Myocyte (in vitro differentiated cells): ENCODE results near the gene ARL6IP4. TPM values are rescaled to one million over a fixed set of nuclear protein-coding genes. Genes with fewer than 3 reads are reported as not detected.
A peak's percentile ranks its signal among the peaks of the same experiment; 100 is the strongest.

ENCODE experiments used
- DNase-seq: peaks from one replicate; pipeline ENCODE4 v3.0.0-alpha.2; 2012; ENCODE audit warnings: low read depth
- total RNA-seq: library from RNA; depleted of rRNA; stranded (reverse); fragments of >200 nt; gene quantifications from 2 replicates; pipeline ENCODE4 v1.2.3, GENCODE V29; 2014

The ARL6IP4 gene
- total RNA-seq, 1 donor from 2014 or later = 189 TPM

GRCh38 chr12:122977655-122978392 is 2.7 kb upstream of the ARL6IP4 start:
- no peak for DNase-seq

- no peak for DNase-seq
Observed at GRCh38 chr12:122978507-122978955, 1.9 kb upstream of the ARL6IP4 start.

GRCh38 chr12:122979001-122979907 is 1.2 kb upstream of the ARL6IP4 start:
- no peak for DNase-seq

GRCh38 chr12:122979908-122980182 is 636 bp upstream of the ARL6IP4 start:
- no peak for DNase-seq

DNA sequence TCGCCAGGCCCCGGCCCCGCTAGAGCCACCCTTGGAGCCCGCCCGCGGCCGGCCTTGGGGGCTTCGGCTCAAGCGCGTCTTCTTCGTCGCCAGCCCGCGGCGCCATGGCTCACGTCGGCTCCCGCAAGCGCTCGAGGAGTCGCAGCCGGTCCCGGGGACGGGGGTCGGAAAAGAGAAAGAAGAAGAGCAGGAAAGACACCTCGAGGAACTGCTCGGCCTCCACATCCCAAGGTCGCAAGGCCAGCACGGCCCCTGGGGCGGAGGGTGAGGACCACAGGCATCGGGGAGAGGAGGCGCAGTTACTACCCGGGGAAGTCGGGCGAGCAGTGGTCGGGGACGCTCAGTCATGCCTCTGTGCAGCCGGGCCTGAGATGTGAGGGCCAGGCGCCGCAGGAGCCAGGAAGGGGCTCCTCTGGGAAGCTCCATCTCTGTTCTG is 573 bp downstream of the ARL6IP4 start:
- DNase-seq = peak; percentile 39

- no peak for DNase-seq
Observed at GRCh38 chr12:122981587-122982476, 1.4 kb downstream of the ARL6IP4 start.

GRCh38 chr12:122982477-122982815 is 2.0 kb downstream of the ARL6IP4 start:
- DNase-seq = no peak

- DNase-seq = no peak
Observed at GRCh38 chr12:122982963-122983788, 2.7 kb downstream of the ARL6IP4 start.

- DNase-seq = no peak
Observed at GRCh38 chr12:122983789-122984515, 3.5 kb downstream of the ARL6IP4 start.

GRCh38 chr12:122984612-122985337 is 4.3 kb downstream of the ARL6IP4 start:
- DNase-seq = no peak

- no peak for DNase-seq
Observed at GRCh38 chr12:122985338-122986257, 5.1 kb downstream of the ARL6IP4 start.

DNA sequence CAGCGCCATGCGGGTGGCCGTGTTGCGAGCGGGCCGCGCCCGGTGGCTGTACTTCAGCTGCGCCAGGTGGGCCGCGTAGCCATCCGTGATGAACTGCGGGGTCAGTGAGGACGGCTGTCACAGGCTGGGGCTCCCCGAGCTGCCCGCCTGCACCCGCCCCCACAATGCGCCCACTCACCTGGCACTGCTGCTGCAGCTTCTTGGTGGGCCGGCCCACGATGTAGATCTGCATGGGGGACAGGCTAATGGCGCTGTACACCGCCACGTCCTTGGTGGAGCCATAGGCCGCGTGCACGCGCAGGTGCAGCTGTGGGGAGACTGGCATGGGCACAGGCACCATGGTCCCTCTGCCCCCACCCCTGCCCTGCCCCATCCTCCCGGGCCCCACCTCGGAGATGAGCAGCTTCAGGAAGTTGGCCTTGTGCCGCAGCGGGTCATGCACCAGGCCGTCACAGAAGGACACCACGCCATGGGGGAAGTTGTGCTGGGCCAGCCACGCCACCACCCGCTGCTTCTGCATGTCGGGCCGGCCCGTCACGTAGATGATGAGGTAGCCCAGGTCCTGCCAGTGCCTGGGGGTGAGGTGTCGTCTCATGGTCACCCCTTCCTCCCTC is 5.9 kb downstream of the ARL6IP4 start:
- DNase-seq = no peak

- no peak for DNase-seq
Observed at GRCh38 chr12:122987086-122987951, 6.8 kb downstream of the ARL6IP4 start.

DNA sequence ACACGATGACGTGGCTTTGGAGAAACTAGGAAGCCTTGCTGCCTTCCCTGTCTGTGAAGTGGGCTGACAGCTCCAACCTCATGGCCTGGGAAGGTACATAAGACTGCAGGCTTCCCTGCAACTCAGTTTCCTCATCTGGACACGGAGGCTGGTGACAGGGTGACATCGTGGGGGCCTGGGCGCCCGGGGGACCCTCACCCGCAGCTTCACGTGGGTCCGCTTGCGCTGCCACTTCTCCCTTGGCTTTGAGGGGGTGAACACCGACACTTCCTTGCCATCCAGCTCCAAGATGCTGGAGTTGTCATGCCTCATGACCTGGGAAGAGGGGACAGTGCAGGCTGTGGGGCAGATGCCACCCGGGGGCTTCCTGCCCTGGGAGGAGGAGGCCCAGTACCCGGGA is 7.6 kb downstream of the ARL6IP4 start:
- no peak for DNase-seq

GRCh38 chr12:122988612-122989212 is 8.2 kb downstream of the ARL6IP4 start:
- no peak for DNase-seq

- no peak for DNase-seq
Observed at GRCh38 chr12:122989225-122989839, 8.9 kb downstream of the ARL6IP4 start.
